ENCODE results near the gene UBALD2.
"Not testable (repeated sequence)": the region's sequence is repeated elsewhere in the genome, so short reads cannot be mapped to it uniquely, and the experiment has no call there.

The UBALD2 gene

DNA sequence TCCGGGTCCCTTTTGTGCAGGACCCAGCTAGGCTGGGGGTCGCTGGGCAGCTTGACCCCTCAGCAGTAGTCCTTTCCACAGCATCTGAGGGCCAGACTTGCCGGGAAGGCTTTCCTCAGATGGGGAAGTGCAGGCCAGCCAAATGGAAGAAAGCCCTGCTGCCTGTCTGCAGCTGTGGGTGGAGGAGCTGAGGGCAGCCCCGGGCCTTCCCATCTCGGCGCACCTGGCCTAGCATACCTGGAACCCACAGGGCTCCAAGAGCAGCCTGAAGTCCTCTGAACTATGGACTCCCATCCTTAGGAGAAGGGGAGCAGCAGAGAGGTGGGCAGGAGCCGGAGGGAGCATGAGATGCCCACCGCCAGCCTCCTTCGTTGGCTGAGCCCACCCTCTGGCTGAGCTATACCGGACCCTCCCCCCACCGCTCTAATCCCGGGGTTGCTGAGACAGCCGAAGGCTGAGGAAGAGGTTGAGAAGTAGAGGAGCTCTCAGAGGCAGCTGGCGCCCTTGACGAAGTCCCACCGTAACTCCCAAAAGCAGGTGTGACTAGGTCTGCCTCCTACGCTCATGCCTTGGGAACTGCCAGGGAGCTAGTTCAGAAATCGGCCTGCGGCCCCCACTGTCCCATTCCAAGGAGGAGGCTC, 13.2 kb downstream of the UBALD2 start:
- no peak for DNase-seq

GRCh38 chr17:76278952-76279741, 14.0 kb downstream of the UBALD2 start:
- peak; percentile 72 to 83 (median 78) for DNase-seq

- no peak for DNase-seq
Measured at GRCh38 chr17:76279742-76280287, 14.7 kb downstream of the UBALD2 start.

DNA sequence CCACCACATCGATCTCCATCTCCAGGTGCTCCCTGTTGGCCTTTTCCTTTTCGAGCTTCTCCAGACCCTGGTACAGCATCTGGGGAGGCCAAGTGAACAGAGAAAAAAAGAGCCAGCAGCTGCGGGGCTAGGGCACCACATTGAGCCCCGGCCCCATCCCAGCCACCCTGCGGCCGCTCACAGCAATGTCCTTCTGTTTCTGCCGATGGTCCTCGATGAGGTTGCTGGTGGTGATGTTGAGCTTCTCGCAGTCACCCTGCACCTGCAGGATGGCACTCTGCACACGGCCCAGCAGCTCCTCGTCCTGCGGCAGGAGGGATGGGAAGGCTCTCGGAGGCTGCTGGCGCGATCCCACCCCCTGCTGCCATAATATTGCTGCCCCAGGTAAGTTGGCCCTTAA, 15.5 kb downstream of the UBALD2 start:
- DNase-seq = no peak

GRCh38 chr17:76281573-76282371, 16.6 kb downstream of the UBALD2 start:
- DNase-seq = no peak

GRCh38 chr17:76292567-76292966, 27.4 kb downstream of the UBALD2 start:
- no peak for DNase-seq

DNA sequence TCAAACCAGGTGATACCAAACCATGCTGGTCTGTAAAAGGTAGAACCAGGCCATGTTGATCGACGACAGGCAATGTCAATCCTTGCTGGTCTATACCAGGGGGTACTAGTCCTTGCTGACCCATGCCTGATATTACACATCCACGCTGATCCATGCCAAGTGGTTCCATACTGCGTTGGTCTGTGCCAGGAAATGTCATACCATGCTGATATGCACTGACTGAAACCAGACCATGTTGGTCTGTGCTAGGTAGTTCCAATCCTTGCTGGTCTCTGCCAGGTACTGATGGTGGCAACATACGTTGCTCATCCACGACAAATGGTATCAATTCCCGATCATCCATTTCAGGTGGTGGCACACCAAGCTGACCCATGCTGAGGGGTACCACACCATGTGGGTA, 28.0 kb downstream of the UBALD2 start:
- no peak for DNase-seq

GRCh38 chr17:76296186-76296585, 31.0 kb downstream of the UBALD2 start:
- no peak for DNase-seq

GRCh38 chr17:76296889-76297288, 31.7 kb downstream of the UBALD2 start:
- no peak for DNase-seq

DNA sequence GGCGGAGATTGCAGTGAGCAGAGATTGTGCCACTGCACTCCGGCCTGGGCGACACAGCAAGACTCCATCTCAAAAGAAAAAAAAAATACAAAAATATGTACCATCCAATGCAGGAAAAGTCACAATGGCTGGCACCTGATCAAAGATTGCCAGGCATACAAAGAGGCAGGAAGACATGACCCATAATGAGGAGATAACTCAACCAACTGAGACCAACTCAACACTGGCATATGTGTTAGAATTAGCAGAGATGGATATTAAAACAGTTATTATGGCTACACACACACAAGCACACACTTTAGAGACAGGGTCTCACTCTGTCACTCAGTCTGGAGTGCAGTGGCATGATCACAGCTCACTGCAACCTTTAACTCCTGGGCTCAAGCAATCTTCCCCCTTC, 32.3 kb downstream of the UBALD2 start:
- no peak for DNase-seq

DNA sequence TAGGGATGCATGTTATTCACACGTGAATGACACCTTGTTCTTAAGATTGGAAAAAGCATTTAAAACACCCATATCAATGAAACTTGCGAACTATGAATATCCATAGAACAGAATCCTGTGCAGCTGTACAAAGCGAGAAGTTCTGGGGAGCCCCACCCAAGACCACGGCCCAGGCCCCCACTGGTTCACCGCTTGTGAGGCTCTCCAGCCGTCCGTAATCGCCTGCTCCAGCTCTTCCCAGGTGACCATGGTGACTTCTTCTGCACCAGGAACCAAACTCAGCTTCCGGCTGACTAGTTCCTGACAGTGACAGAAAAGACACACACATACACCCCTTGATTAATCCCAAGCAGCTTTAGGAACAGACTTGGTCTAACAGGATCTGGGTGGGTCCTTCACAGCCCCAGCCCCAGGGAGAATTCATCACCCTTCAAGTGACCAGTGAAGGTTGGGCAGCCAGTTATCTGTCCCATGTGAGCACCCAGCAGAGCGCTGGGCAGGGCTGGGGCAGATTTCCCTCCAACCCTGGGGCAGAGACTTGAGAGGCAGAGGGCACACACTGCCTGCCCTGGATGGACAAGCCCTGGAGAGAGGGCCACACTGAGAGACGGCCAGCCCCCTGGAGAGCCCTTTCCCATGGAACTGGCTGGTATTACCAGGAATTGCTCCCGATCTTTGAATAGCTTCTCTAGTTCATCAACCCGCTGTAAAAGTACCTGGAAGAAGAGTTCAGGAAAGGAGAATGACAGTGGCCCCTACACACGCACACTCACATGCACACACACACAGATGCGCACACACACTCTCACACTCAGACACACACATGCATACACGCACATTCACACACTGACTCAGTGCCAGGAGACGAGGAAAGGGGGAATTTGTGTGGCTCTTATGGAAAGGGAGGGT, 39.3 kb downstream of the UBALD2 start:
- no peak for DNase-seq

DNA sequence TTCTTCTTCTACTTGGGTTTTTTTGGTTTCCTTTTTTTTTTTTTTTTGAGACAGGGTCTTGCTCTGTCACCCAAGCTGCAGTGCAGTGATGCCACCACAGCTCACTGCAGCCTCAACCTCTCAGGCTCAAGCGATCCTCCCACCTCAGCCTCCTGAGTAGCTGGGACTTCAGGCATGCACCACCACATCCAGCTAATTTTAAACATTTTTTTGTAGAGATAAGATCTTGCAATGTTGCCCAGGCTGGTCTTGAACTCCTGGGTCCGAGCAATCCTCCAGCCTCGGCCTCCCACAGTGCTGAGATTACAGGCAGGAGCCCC, 39.9 kb downstream of the UBALD2 start:
- DNase-seq = not testable (repeated sequence)

GRCh38 chr17:76307299-76307965, 42.3 kb downstream of the UBALD2 start:
- no peak for DNase-seq

GRCh38 chr17:76307966-76308338, 42.8 kb downstream of the UBALD2 start, which contains the start of gene QRICH2:
Gene QRICH2 (minus strand): TSS chr17:76308276. CDS start chr17:76307998, 278 bp downstream.
- no peak for DNase-seq

DNA sequence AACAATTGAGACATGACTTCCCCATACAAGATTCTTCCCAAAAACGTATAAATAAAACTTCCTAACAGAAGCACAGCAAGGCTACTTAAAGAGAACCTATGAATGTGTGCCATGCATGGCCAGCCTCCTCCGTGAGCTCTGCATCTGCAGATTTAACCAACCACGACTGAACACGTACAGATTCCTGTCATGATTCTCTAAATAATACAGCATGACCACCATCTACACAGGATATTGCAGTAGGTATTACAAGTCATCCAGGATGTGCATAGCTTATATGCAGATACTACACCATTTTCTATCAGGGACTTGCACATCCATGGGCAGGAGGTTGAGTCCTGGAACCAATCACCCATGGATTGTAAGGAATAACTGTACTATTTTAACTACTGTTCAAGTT, 44.3 kb downstream of the UBALD2 start:
- DNase-seq = no peak

DNA sequence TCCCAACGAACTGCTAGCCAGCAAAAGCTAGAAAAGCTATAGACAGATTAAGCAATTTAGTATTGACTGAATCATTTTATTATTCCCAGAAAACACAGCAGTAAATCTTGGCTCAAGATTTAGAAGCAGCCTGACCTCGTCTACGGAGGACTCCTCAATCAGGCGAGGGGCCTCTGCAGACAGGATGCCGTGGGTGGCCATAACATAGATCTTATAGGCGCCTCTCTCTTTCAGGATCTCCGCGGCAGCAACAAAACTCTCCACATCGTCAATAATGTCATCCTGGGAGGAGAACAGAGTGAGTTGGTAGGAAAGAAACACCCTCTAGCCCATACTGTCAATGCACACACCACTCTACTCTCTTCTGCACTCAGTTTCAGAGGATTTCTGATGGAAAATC, 47.6 kb downstream of the UBALD2 start:
- no peak for DNase-seq

DNA sequence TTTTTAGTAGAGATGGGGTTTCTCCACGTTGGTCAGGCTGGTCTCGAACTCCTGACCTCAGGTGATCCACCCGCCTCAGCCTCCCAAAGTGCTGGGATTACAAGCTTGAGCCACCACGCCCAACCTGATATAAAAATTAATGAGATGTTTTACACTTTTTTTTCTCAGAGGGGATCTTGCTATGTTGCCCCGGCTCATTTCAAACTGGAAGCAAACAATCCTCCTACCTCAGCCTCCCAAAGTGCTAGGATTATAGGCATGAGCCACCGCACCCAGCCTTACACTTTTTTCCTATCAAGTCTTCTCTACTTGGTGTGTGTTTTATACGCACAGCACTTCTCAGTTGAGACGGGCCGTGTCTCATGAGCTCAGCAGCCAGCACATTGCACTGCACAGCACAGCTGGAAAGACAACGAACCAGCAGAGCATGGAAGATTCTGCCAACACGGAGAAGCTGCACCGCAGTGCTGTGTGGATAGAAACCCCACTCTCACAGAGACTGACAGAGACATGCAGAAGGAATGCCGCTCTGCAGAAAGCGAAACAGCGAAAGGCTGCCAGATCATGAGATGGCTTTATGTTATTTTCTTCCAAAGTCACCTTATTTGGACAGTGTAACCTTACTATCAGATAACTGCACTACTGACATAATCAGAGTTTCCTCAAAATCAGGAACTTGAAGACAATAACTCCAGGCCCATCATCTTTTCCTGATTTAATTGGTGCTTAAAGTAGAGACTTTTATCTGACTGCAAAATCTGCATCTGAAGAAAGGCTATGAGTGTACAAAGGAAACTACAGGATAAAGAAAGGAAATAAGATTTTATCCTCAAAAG, 49.5 kb downstream of the UBALD2 start:
- no peak for DNase-seq

- no peak for DNase-seq
Measured at GRCh38 chr17:76317535-76317934, 52.4 kb downstream of the UBALD2 start.

GRCh38 chr17:76318586-76318985, 53.4 kb downstream of the UBALD2 start:
- DNase-seq = no peak

All from activated CD4-positive, CD25-positive, alpha-beta regulatory T cell (primary cell).